Neural cell (in vitro differentiated cells): ENCODE data around the gene SLC25A11. TPM values are rescaled to one million over a fixed set of nuclear protein-coding genes. Genes with fewer than 3 reads are reported as not detected.

Experiments
- H2AFZ ChIP-seq: fragments of 200-600, 300-800 bp; sonication (generic), shearing (Covaris generic); 2 replicates; pipeline ENCODE4 v1.6.0; 2014; ENCODE audit warnings: low read depth, mild to moderate bottlenecking, antibody characterized with exemption, low read length, moderate library complexity
- H3F3A ChIP-seq: fragments of 200-600 bp; shearing (Covaris generic); 2 replicates; pipeline ENCODE4 v1.6.1; 2016; ENCODE audit warnings: mild to moderate bottlenecking, moderate library complexity, mixed read lengths, antibody characterized with exemption, low read length; ENCODE audit not compliant: insufficient read depth, poor library complexity, severe bottlenecking
- H3K27ac ChIP-seq: fragments of 200-600, 300-800 bp; sonication (generic), shearing (Covaris generic); 2 replicates; pipeline ENCODE4 v1.5.1; 2014; ENCODE audit warnings: mild to moderate bottlenecking, low read length, moderate library complexity
- H3K27me3 ChIP-seq: fragments of 300-800, 200-600 bp; sonication (generic), shearing (Covaris generic); 2 replicates; pipeline ENCODE4 v1.6.0; 2014; ENCODE audit warnings: mild to moderate bottlenecking, low read depth, low read length, moderate library complexity; ENCODE audit not compliant: insufficient read depth
- H3K36me3 ChIP-seq: fragments of 300-800, 200-600 bp; sonication (generic), shearing (Covaris generic); 2 replicates; pipeline ENCODE4 v1.5.1; 2014; ENCODE audit warnings: mild to moderate bottlenecking, antibody characterized with exemption, low read length, moderate library complexity; ENCODE audit not compliant: insufficient read depth
- H3K4me2 ChIP-seq: fragments of 300-800, 200-600 bp; sonication (generic), shearing (Covaris generic); 2 replicates; pipeline ENCODE4 v1.6.0; 2014; ENCODE audit warnings: mild to moderate bottlenecking, low read length
- H3K4me3 ChIP-seq: fragments of 300-800, 200-600 bp; sonication (generic), shearing (Covaris generic); 2 replicates; pipeline ENCODE4 v1.5.1; 2014; ENCODE audit warnings: mild to moderate bottlenecking, low read length, moderate library complexity
- H3K79me2 ChIP-seq: fragments of 200-600 bp; shearing (Covaris generic); replicated peaks from 2 replicates; pipeline ENCODE4 v1.6.0; 2014; ENCODE audit warnings: mild to moderate bottlenecking, low read length, moderate library complexity; ENCODE audit not compliant: insufficient read depth
- H3K9ac ChIP-seq: fragments of 300-800, 200-600 bp; sonication (generic), shearing (Covaris generic); 2 replicates; pipeline ENCODE4 v1.6.1; 2016; ENCODE audit warnings: mild to moderate bottlenecking, low read length, mixed read lengths
- H3K9me2 ChIP-seq: fragments of 200-600 bp; shearing (Covaris generic); 2 replicates; pipeline ENCODE4 v1.6.1; 2016; ENCODE audit warnings: mild to moderate bottlenecking, low read length, mixed read lengths; ENCODE audit not compliant: insufficient read depth
- H3K9me3 ChIP-seq: fragments of 200-600, 300-800 bp; sonication (generic), shearing (Covaris generic); 2 replicates; pipeline ENCODE4 v1.6.1; 2016; ENCODE audit warnings: mild to moderate bottlenecking, mixed run types, low read length, moderate library complexity, mixed read lengths
- H4K20me1 ChIP-seq: fragments of 200-600 bp; shearing (Covaris generic); 2 replicates; pipeline ENCODE4 v1.6.1; 2016; ENCODE audit warnings: mild to moderate bottlenecking, mixed run types; ENCODE audit not compliant: insufficient read depth
- CTCF ChIP-seq: fragments of 450-650 bp; IDR thresholded peaks from 2 replicates; pipeline ENCODE4 v1.5.1; 2014; ENCODE audit warnings: antibody characterized with exemption, mild to moderate bottlenecking, moderate library complexity; ENCODE audit not compliant: poor library complexity, severe bottlenecking
- EP300 ChIP-seq: fragments of 450-650 bp; conservative IDR thresholded peaks from 2 replicates; pipeline ENCODE4 v1.6.1; 2014; ENCODE audit warnings: antibody characterized with exemption, mild to moderate bottlenecking, moderate library complexity; ENCODE audit not compliant: poor library complexity, severe bottlenecking
- EZH2 ChIP-seq: fragments of 200-600, 300-800 bp; shearing (Covaris generic), sonication (generic); IDR thresholded peaks from 2 replicates; pipeline ENCODE4 v1.6.1; 2014; ENCODE audit warnings: antibody characterized with exemption, low read length, borderline replicate concordance, mild to moderate bottlenecking; ENCODE audit not compliant: insufficient read depth, poor library complexity, severe bottlenecking
- MXI1 ChIP-seq: fragments of 450-650 bp; conservative IDR thresholded peaks from 2 replicates; pipeline ENCODE4 v1.6.1; 2014; ENCODE audit warnings: antibody characterized with exemption, mild to moderate bottlenecking; ENCODE audit not compliant: poor library complexity, severe bottlenecking
- POLR2AphosphoS5 ChIP-seq: IDR thresholded peaks from 2 replicates; pipeline ENCODE4 v1.6.1; 2012
- RAD21 ChIP-seq: fragments of 450-650 bp; conservative IDR thresholded peaks from 2 replicates; pipeline ENCODE4 v1.6.1; 2014; ENCODE audit warnings: antibody characterized with exemption, mild to moderate bottlenecking, moderate library complexity
- REST ChIP-seq: IDR thresholded peaks from 2 replicates; pipeline ENCODE4 v1.6.1; 2012; ENCODE audit warnings: borderline replicate concordance
- SMC3 ChIP-seq: fragments of 450-650 bp; conservative IDR thresholded peaks from 2 replicates; pipeline ENCODE4 v1.6.1; 2014; ENCODE audit warnings: antibody characterized with exemption, mild to moderate bottlenecking, moderate library complexity; ENCODE audit not compliant: poor library complexity
- TAF1 ChIP-seq: IDR thresholded peaks from 2 replicates; pipeline ENCODE4 v1.6.1; 2012; ENCODE audit warnings: low read depth
- polyA plus RNA-seq: library from polyadenylated mRNA; depleted of rRNA; stranded (reverse); fragments of >200 nt; gene quantifications from 2 replicates; pipeline ENCODE4 v1.2.3, GENCODE V29; 2014

Gene SLC25A11
- polyA plus RNA-seq, 1 donor from 2014 or later = 172 TPM

GRCh38 chr17:4982305-4982704 is 42.5 kb upstream of the SLC25A11 start:
- Histone ChIP-seq H3K9me2 (no peaks in the 10 kb centered on the region), H3K36me3 (no peaks in the 10 kb centered on the region), H3K4me2 (no peak overlapping the region), H2AFZ (no peak overlapping the region), H3F3A (no peaks in the 10 kb centered on the region), H3K27ac (no peak overlapping the region), H3K4me3 (no peak overlapping the region), H3K9ac (no peak overlapping the region), H3K9me3 (no peaks in the 10 kb centered on the region), H3K79me2 (no peaks in the 10 kb centered on the region), H3K27me3 (no peaks in the 10 kb centered on the region), H4K20me1 (no peaks in the 10 kb centered on the region)
- no peak for TF ChIP-seq CTCF
- TF ChIP-seq RAD21 = no peak
- TF ChIP-seq TAF1 = no peak
- no peak for TF ChIP-seq SMC3
- TF ChIP-seq MXI1 = no peak
- TF ChIP-seq EZH2 = no peak
- TF ChIP-seq POLR2AphosphoS5 = no peak
- no peak for TF ChIP-seq EP300
- TF ChIP-seq REST = no peak

GRCh38 chr17:4980644-4981216 is 40.9 kb upstream of the SLC25A11 start:
- Histone ChIP-seq H4K20me1 (no peaks in the 10 kb centered on the region), H3K27me3 (no peaks in the 10 kb centered on the region), H3K4me3 (no peak overlapping the region), H3K4me2 (no peak overlapping the region), H3K79me2 (no peaks in the 10 kb centered on the region), H3K36me3 (no peaks in the 10 kb centered on the region), H2AFZ (no peak overlapping the region), H3K9me2 (no peaks in the 10 kb centered on the region), H3K9me3 (no peaks in the 10 kb centered on the region), H3F3A (no peaks in the 10 kb centered on the region), H3K9ac (no peak overlapping the region), H3K27ac (no peak overlapping the region)
- TF ChIP-seq TAF1 (no peak), RAD21 (peak; percentile 65), EP300 (no peak), EZH2 (no peak), CTCF (peak; percentile 74), SMC3 (peak; percentile 79), MXI1 (no peak)
